Stimulated activated CD8-positive, alpha-beta memory T cell treated with anti-CD3 and anti-CD28 coated beads, Interleukin-4, amount 100 ng/mL, for 4 hours (primary cell): Measurements from ENCODE around the gene BCOR.

Experiments used
- DNase-seq, 2 donors: peaks; one replicate each; pipeline ENCODE4 v3.0.0-alpha.2; 2020; ENCODE audit warnings: low read depth in 2 of 2, low spot score in 1 of 2

BCOR gene

DNA sequence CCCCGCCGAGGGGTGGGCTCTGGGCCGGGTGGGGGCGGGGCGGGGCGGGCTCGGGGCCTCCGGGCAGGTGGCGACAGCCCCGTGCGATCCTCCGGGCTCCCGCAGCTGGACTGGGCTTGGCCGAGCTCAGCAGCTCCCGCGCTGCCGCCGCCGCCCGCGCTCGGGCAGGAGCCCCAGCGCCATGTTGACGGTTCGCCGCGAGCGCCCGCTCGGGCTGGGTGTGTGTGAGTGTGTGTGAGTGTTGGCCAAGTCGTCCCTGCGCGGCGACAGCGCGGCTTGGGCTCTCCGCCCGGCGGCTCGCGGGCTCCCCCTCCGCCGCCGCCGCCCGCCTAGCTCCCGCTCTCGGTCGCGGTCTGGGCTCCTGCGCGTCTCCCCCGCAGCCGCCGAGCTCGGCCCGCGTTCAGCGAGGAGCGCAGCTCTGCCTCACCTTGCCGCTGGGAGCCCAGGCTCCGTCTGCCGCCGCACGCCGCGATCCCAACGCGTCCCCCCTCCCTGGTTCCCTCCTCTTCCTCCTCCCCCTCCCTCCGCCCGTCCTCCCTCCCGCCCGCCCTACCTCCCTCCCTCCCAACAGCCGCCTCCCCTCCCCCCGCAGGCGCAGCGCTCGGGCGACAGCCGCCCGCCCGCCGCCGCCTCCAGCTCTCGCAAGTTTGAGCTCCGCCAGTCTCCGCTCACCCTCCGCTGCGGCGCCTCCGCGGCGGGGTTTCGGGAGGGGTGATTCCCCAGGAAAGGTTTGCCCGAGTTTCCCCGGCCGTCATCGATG, at the start of gene BCOR:
TSS of gene BCOR (minus strand) at position 455 of the 760 bp plus-strand sequence. CDS start 20,029 bp downstream, outside the sequence.
- DNase-seq = peak in 1 of 2 donors; percentile 58

DNA sequence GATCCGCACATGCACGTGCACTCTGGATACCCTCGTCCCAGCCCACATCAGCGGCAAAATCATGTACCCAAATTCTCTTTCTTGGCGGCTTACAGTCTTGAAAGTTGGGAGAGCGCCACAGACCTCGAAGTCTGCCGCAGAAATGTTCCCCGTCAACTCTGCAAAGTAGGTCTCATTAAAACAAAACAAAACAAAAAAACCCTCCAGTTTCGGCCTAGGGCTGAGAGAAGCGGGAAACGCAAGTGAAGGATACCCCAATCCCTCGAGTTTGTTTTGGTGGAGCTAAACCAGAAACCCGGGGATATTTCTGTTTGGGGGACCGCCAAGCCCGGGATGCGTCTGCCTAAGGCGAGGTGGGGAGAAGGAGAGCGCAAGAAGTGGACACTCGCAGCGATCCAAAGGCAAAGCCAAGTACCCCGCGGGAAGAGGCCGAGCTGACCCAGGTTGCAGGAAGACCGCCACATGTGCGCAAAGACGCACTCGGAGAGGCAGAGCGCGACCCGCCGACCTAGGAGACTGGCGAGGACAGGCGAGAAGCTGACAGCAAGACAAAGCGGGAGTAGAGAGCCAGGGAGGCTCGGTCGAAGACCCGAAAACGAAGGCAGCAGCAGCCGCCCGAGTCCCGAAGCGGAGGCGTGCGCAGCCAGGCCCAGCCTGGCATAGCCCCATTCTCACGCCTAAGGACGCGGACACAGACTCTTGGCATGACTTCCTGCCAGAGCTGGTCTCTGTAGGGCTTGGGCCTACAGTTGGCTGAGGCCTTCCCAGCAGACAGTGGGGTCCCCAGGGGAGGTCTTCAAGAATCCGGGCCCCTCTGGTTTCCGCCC, 49.6 kb upstream of the BCOR start:
- no peak for DNase-seq

DNA sequence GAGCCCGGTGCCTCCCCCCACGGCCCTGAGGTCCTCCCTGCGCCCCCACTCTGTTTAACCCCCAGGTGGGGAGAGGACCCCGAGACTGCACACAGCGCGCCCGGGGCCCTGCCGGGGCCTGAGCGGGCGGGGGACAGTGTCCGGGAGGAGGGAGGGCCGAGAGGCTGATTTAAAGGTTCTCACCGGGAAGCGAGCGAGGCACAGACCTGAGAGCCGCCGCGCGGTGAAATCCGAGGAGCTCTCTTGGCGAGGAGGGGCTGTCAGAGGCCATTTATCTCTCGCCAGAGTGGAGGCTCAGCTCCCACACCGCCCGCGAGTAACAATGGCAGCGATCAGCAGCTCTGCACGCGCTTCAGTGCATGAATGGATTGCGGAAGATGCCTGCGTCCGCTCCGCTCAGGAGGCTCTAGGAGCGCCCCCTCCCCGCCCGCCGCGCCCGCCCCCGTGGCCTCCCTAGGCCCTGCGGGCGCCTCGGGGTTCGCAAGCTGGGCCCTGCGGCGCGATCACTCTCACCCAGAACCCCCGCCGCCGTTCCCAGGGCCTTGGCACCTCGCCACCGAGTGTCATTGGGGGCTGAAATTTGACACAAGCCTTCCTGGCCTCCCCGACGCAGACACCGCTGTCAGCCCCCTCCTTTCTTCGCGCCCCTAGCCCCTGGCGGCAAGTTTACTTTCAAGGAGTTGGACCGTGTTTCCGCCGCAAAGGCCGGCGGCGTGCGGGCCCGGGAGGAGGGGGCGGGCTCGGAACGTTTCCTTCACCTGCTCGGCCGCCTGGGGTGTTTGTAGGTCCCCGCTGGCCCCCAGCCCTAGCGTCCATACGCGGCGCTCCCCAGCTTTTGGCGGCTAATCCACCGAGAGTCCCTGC, 48.7 kb upstream of the BCOR start:
- DNase-seq = no peak

GRCh38 chrX:40145923-40146261, 48.1 kb upstream of the BCOR start:
- no peak for DNase-seq

DNA sequence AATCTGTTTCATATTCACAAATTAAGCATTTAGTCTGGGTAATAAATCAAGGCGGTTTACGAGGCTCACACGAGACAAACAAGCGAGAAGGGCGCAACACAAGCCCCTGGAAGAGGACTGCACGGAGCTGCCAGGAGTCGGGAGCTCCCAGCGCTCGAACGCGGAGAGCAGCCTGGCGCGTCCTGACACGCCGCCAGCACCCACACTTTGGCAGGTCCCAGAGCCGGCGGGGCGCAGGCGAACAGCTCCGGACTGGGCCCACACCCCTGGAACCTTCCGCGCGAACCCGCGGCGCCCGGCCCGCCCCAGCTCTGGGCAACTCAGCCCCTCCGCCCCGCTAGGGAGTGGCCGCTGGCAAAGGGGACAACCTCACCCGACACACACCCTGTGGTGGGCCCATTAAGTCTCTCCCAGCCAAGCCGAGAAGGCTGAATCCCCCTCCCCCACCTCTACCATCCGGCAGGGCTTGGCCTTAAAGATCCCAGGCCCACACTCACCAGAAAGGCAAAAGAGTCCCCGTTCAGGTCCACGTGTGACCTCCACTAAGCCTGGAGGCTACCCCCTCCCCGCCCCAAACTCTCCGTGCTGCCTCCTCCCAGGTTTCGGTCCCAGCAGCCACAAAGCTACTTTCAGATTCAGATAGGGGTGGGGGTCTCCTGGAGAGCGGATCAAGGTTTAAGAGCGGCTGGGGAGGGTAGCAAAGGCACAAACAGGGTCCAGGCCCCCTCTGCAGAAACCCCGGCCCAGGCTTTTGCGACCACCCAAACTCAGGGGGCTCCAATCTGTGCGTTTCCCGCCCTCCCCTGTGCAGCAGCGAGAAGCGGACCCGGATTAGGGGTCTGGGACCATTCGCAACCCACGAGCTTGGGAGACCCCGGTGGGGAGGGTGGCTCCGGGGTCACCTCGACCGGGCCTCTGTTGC, 47.5 kb upstream of the BCOR start:
- DNase-seq = no peak

GRCh38 chrX:40144576-40144975, 46.8 kb upstream of the BCOR start:
- no peak for DNase-seq

DNA sequence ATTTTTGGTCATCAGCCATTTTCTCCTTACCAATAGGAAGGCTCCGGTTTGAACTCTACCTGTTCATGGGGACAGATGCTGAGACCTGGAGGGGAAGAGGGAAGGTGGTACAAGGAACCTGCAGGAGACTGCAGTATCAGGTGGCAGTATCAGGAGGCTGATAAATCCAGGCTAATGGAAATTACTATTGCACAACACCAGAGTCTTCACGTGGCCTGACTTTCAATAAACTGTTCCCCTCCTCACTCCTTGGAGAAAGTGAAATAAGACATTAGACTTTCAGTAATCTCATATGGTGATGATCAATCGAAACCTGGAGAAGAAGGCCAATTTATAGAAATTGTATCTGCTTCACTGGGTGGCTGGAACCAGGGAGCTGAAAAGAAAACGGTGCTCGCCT, 46.2 kb upstream of the BCOR start:
- no peak for DNase-seq

GRCh38 chrX:40143001-40143400, 45.2 kb upstream of the BCOR start:
- no peak for DNase-seq

DNA sequence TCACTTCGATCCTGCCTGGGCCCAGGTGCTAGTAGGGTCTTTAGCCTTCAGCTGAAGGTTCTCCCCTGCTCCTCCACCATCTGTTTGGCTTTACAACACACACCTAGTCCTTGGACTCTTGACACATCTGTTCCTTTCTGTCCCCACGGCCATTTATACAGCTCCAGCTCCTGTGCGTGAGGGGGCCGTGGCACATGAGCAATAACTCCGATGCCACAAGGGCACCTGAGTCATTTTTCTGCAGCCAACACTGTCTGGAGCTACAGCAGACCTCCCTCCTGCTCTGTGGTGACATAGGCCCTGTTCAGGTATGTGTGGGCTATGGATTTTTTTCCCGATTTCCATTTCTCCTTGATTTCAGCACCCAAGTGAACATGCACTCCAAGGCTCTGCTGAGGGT, 44.7 kb upstream of the BCOR start:
- no peak for DNase-seq

GRCh38 chrX:40140706-40141499, 43.1 kb upstream of the BCOR start:
- DNase-seq = no peak

DNA sequence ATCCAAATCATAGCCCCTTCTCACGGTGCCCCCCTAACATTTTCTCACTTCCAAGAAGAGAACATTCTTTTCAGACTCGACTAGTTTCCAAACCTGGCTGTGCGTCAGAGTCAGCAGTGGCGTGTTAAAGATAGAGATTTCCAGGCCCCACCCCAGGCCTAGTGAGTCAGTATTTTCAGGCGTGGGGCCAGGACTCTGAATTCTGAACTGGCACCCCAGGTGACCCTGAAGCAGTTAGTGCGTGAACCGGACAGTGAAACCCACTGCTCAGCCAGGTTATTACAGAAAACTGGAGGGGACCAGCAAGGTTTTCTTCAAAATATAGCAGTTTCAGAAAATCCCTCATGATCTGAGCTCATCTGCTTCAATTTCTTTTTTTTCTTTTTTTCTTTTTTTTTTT, 35.0 kb upstream of the BCOR start:
- DNase-seq = no peak

GRCh38 chrX:40131654-40132337, 34.0 kb upstream of the BCOR start:
- DNase-seq = no peak

DNA sequence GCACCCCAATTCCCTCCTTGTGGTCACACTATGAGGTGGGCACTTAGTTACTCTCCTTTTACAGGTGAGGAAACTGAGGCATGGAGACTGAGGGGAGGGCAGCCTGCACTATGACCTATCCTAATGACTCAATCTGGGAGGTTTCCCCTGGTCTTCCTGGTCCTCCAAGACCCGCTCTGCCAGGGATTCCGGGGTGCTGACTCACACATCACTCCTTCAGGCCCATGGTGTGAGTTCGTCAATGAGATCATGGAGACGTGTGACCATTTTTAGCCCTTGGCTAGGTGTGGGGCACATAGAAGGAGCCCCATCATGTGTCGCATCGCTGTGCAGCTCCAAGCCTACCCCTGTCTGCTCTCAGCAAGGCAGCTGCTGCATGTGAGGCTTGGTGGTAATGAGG, 32.4 kb upstream of the BCOR start:
- no peak for DNase-seq

DNA sequence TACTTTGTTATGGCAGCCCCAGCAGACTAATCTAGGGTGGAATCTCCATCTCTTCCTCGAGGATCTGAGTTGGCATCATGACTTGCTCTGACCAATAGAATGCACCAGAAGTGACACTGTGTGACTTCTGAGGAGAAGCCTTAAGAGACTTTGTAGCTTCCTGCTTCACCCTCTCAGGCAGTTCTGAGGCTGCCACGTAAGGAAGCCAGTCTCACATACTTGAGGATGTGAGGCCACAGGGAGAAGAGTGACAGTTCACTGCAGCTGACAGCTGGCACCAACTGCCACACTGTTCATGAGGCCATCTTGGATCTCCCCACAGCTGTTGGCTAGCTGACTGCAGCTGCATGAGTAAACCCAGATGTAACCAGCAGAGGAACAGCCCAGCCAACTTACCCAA, 29.3 kb upstream of the BCOR start:
- DNase-seq = no peak

DNA sequence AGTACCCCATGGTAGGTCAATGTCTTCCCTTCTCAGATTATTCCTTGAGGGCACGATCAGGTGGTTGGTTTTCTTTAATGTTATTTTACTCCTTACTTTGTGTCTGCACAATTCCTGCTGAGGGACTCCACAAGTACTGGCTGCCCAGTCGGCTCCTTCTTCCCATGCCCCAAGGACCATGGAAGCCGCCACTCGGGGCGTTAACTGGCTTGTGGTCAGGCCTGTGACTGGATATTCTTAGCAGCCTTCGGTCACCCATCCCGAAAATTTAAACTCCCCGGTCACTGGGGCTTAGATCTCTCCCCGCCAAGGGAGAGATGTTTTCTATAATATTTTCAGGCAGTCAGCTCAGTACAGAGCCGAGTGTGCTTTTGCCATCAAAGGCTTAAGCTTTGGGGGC, 24.7 kb upstream of the BCOR start:
- DNase-seq = no peak

GRCh38 chrX:40121618-40122017, 23.9 kb upstream of the BCOR start:
- no peak for DNase-seq

DNA sequence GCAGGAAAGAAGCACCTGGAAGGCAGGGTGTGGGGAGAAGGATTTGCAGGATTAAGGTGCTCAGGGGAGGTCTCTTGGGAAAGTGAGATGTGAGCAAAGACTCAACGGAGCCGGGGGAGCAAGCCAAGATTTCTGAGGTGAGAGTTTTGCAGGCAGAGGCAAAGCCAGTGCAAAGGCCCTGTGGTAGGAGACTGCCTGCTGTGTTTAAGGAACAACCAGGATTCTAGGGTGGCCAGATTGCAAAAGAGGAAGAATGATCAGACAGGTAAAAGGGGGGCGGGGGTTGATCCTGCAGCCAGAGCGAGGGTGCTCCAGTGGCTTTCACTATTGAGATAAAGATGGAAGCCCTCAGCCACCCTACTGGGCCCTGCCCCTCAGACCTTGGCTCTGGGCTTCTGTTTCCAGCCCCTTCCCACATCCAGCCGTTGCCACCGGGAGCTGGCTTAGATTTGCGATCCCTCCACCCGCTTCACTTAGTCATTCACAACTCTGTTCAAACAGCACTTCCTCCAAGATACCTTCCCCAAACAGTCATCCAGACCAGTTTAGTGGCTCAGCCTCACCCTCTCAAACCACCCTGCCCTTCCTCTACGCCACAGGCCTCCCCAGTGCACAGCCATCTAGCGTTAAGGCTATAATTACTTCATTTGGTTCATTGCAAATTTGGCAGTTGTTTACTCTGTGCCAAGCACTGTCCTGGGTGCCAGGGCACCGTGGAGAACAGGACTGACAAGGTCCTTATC, 23.3 kb upstream of the BCOR start:
- no peak for DNase-seq

DNA sequence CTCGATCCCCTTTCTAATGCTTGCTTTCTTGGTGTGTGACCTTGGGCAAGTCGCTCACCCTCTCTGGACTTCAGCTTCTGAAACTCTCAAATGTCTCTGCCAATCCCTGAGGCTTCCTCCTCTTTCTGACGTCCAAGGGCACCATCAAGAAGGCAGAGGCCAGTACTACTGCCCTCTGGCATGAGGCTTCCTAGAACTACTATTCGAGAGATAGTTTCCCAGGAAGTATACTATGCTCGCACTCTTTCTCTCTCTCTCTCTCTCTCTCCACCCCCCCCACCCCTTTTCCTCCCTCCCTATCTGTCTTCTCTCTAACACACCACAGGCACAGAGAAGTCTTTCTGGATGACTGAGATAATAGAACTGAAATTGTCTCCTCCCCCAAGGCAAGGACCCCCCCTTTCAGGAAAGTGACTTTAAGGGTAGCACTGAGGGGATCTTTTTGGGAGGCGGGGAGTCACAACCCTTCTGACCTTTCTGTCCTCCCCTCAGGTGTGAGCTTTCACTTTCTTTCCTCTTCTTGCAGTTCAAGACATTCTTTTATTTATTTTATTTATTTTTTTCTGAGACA, 20.0 kb upstream of the BCOR start:
- no peak for DNase-seq
